GM19452 (cell line): Measurements from ENCODE around the gene CD163L1.

Experiments
- ATAC-seq: cut with Tn5 transposase; IDR thresholded peaks from one replicate; pipeline ENCODE4 v1.9.1; 2021; ENCODE audit not compliant: unreplicated experiment

CD163L1 gene

GRCh38 chr12:7411343-7411742 lies 32.6 kb downstream of the CD163L1 start:
- ATAC-seq: no peak

- no peak for ATAC-seq
These were observed 39.7 kb downstream of the CD163L1 start for GRCh38 chr12:7404275-7404674.

- ATAC-seq: no peak
These were observed 40.5 kb downstream of the CD163L1 start for GRCh38 chr12:7403466-7403865.

- no peak for ATAC-seq
These were observed 44.9 kb downstream of the CD163L1 start for GRCh38 chr12:7399089-7399488.

- no peak for ATAC-seq
These were observed 47.5 kb downstream of the CD163L1 start for GRCh38 chr12:7396418-7396817.

- no peak for ATAC-seq
These were observed 48.0 kb downstream of the CD163L1 start for GRCh38 chr12:7395950-7396349.

- ATAC-seq: no peak
These were observed 56.7 kb downstream of the CD163L1 start for GRCh38 chr12:7387289-7387688.

- ATAC-seq: no peak
These were observed 60.8 kb downstream of the CD163L1 start for GRCh38 chr12:7383157-7383556.

GRCh38 chr12:7376196-7376595 lies 67.8 kb downstream of the CD163L1 start:
- ATAC-seq: no peak

GRCh38 chr12:7375145-7375543 lies 68.8 kb downstream of the CD163L1 start:
- no peak for ATAC-seq

GRCh38 chr12:7374423-7375144 lies 69.4 kb downstream of the CD163L1 start:
- ATAC-seq: no peak

- ATAC-seq: no peak
These were observed 70.7 kb downstream of the CD163L1 start for GRCh38 chr12:7373226-7373625.

- peak; percentile 63 for ATAC-seq
These were observed 74.7 kb downstream of the CD163L1 start for GRCh38 chr12:7369274-7369729.

- no peak for ATAC-seq
These were observed 81.2 kb downstream of the CD163L1 start for GRCh38 chr12:7362734-7363133.

- ATAC-seq: no peak
These were observed 82.7 kb downstream of the CD163L1 start for GRCh38 chr12:7361265-7361664.

- ATAC-seq: no peak
These were observed 89.4 kb downstream of the CD163L1 start for GRCh38 chr12:7354529-7354928.

- ATAC-seq: no peak
These were observed 91.3 kb downstream of the CD163L1 start for GRCh38 chr12:7352661-7353060.

GRCh38 chr12:7351177-7351576 lies 92.8 kb downstream of the CD163L1 start:
- no peak for ATAC-seq

- no peak for ATAC-seq
These were observed 94.5 kb downstream of the CD163L1 start for GRCh38 chr12:7349418-7349817.

- no peak for ATAC-seq
These were observed 97.3 kb downstream of the CD163L1 start for GRCh38 chr12:7346551-7347225.

- no peak for ATAC-seq
These were observed 98.9 kb downstream of the CD163L1 start for GRCh38 chr12:7344833-7345606.

- ATAC-seq: no peak
These were observed 104.3 kb downstream of the CD163L1 start for GRCh38 chr12:7339675-7340074.
